ENCODE data around the gene SPDYE2.
"Not testable (repeated sequence)": the region's sequence is repeated elsewhere in the genome, so short reads cannot be mapped to it uniquely, and the experiment has no call there.

SPDYE2 gene

GRCh38 chr7:102542083-102542482 is 8.9 kb upstream of the SPDYE2 start:
- DNase-seq, result not testable (repeated sequence)

- DNase-seq, result not testable (repeated sequence)
These were observed 8.3 kb upstream of the SPDYE2 start for GRCh38 chr7:102542771-102543170.

- not testable (repeated sequence) for DNase-seq
These were observed 7.4 kb upstream of the SPDYE2 start, which contains the start of gene UPK3BL2 for GRCh38 chr7:102543596-102543995. UPK3BL2 (minus strand) TSS chr7:102543696; CDS start chr7:102543636, 60 bp downstream.

GRCh38 chr7:102544372-102544771 is 6.7 kb upstream of the SPDYE2 start:
- DNase-seq, result not testable (repeated sequence)

GRCh38 chr7:102545288-102545687 is 5.7 kb upstream of the SPDYE2 start:
- DNase-seq, result not testable (repeated sequence)

- DNase-seq, result not testable (repeated sequence)
These were observed 4.7 kb upstream of the SPDYE2 start for GRCh38 chr7:102546353-102546752.

- not testable (repeated sequence) for DNase-seq
These were observed 17.6 kb downstream of the SPDYE2 start for GRCh38 chr7:102568620-102569019.

- peak; percentile 100 for DNase-seq
These were observed 21.5 kb downstream of the SPDYE2 start, which contains the start of gene POLR2J3 for GRCh38 chr7:102572261-102573239. POLR2J3 (minus strand) TSS chr7:102572583; CDS start chr7:102572521, 62 bp downstream.

- not testable (repeated sequence) for DNase-seq
These were observed 23.6 kb downstream of the SPDYE2 start for GRCh38 chr7:102574607-102575006.

- not testable (repeated sequence) for DNase-seq
These were observed 25.3 kb downstream of the SPDYE2 start for GRCh38 chr7:102576363-102576762.

GRCh38 chr7:102577315-102578240 is 26.6 kb downstream of the SPDYE2 start:
- not testable (repeated sequence) for DNase-seq

- DNase-seq, result peak; percentile 4
These were observed 27.5 kb downstream of the SPDYE2 start for GRCh38 chr7:102578486-102578885.

- not testable (repeated sequence) for DNase-seq
These were observed 30.7 kb downstream of the SPDYE2 start for GRCh38 chr7:102581722-102582121.

GRCh38 chr7:102583495-102583894 is 32.5 kb downstream of the SPDYE2 start:
- DNase-seq, result not testable (repeated sequence)

- DNase-seq, result not testable (repeated sequence)
These were observed 38.8 kb downstream of the SPDYE2 start for GRCh38 chr7:102589857-102590256.

- DNase-seq, result peak; percentile 33
These were observed 41.5 kb downstream of the SPDYE2 start for GRCh38 chr7:102592477-102593019.

- DNase-seq, result not testable (repeated sequence)
These were observed 42.8 kb downstream of the SPDYE2 start for GRCh38 chr7:102593637-102594334.

- not testable (repeated sequence) for DNase-seq
These were observed 45.0 kb downstream of the SPDYE2 start for GRCh38 chr7:102596036-102596435.

GRCh38 chr7:102599699-102600098 is 48.7 kb downstream of the SPDYE2 start:
- not testable (repeated sequence) for DNase-seq

- not testable (repeated sequence) for DNase-seq
These were observed 51.3 kb downstream of the SPDYE2 start for GRCh38 chr7:102602317-102602716.

GRCh38 chr7:102604431-102605145 is 53.6 kb downstream of the SPDYE2 start:
- DNase-seq, result not testable (repeated sequence)
